Measurements from ENCODE around the gene PRR16. TPM values are rescaled to one million over a fixed set of nuclear protein-coding genes. Genes with fewer than 3 reads are reported as not detected.
"Not testable (repeated sequence)": the region's sequence is repeated elsewhere in the genome, so short reads cannot be mapped to it uniquely, and the experiment has no call there.

PRR16 gene
- total RNA-seq, 1 experiment from 2014 or later = 18.9 TPM

DNA sequence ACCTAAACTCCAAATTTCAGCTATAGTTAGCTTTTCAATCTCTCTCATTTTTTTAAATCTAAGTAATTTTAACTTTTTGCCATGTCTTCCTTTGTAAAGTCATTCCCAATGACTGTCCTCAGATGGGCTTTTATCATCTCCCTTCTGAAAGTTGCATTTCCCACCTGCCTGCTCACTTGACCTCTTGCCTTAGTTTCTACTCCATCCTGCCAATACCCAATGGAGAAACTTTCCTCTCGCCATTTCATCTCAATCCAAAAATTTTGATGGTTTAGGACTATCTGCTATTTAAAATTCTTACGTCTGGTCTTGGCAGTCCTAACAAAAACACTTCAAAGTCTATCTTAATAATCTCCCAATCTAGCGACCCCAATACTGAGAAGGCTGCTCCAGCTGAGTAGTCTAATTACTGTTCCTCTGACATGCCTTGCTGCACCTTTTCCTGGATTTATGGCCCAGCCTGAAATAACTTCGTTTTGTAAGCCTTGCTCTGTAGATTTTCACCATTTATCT, 231.3 kb downstream of the PRR16 start:
- Mint-ChIP-seq H3K27me3 (ENCODE audit: insufficient read depth, unreplicated experiment) (no peaks in the 10 kb centered on the region), H3K4me3 (ENCODE audit: unreplicated experiment) (no peak overlapping the region), H3K27ac (ENCODE audit: low read depth, unreplicated experiment) (no peak overlapping the region), H3K4me1 (ENCODE audit: insufficient read depth, unreplicated experiment) (peaks cover 15% of the 10 kb centered on the region), H3K36me3 (ENCODE audit: insufficient read depth, unreplicated experiment) (no peaks in the 10 kb centered on the region), H3K9me3 (ENCODE audit: unreplicated experiment) (peaks cover 7% of the 10 kb centered on the region)
- DNase-seq (ENCODE audit: unreplicated experiment) = no peak
- intact Hi-C loops (cut with micrococcal nuclease) = no loop called here
- ChIA-PET CTCF (no interaction called here), POLR2A (no interaction called here)
- TF ChIP-seq, protein P1, sequence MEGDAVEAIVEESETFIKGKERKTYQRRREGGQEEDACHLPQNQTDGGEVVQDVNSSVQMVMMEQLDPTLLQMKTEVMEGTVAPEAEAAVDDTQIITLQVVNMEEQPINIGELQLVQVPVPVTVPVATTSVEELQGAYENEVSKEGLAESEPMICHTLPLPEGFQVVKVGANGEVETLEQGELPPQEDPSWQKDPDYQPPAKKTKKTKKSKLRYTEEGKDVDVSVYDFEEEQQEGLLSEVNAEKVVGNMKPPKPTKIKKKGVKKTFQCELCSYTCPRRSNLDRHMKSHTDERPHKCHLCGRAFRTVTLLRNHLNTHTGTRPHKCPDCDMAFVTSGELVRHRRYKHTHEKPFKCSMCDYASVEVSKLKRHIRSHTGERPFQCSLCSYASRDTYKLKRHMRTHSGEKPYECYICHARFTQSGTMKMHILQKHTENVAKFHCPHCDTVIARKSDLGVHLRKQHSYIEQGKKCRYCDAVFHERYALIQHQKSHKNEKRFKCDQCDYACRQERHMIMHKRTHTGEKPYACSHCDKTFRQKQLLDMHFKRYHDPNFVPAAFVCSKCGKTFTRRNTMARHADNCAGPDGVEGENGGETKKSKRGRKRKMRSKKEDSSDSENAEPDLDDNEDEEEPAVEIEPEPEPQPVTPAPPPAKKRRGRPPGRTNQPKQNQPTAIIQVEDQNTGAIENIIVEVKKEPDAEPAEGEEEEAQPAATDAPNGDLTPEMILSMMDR (IDR thresholded peaks at IDR 0.05; ENCODE audit: unreplicated experiment) = no peak
- BruUV-seq (replicated peaks) = no TSS peak

DNA sequence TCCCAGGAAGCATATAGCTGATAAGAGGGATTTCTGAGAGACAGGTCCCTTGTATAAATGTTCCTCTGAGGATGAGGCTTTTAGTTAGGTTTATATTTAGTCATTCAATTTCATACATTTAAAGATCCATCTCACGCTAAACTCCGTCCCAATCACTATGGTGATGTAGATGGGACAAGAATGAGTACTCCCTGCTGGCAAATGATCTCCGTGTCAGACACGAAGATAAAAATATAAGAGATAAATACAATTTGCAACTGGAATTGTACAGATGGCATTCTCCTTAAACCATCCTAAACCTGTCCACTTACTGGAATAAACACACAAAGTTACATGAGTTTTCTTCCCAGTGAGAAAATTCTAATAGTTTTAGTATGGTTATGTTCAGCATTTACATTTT, 233.0 kb downstream of the PRR16 start:
- CTCF ChIA-PET = no interaction called here
- no TSS peak for BruUV-seq (replicated peaks)
- POLR2A ChIA-PET = interaction anchor here (0.6 kb wide), 1 partner anchor 1264 kb away, joined by 3 read pairs; no protein-coding TSS in a partner anchor
- H3K9me3 Mint-ChIP-seq (ENCODE audit: unreplicated experiment) = peaks cover 7% of the 10 kb centered on the region
- DNase-seq (ENCODE audit: unreplicated experiment) = no peak
- no peak overlapping the region for H3K4me3 Mint-ChIP-seq (ENCODE audit: unreplicated experiment)
- H3K4me1 Mint-ChIP-seq (ENCODE audit: insufficient read depth, unreplicated experiment) = peaks cover 15% of the 10 kb centered on the region
- TF ChIP-seq, protein P1 (IDR thresholded peaks at IDR 0.05; ENCODE audit: unreplicated experiment) = no peak
- H3K36me3 Mint-ChIP-seq (ENCODE audit: insufficient read depth, unreplicated experiment) = no peaks in the 10 kb centered on the region
- no peak overlapping the region for H3K27ac Mint-ChIP-seq (ENCODE audit: low read depth, unreplicated experiment)
- H3K27me3 Mint-ChIP-seq (ENCODE audit: insufficient read depth, unreplicated experiment) = no peaks in the 10 kb centered on the region
- intact Hi-C loops (cut with micrococcal nuclease) = no loop called here

- BruUV-seq (replicated peaks); H3K36me3 Mint-ChIP-seq (ENCODE audit: insufficient read depth, unreplicated experiment); CTCF ChIA-PET; DNase-seq (ENCODE audit: unreplicated experiment); H3K4me3 Mint-ChIP-seq (ENCODE audit: unreplicated experiment); H3K27me3 Mint-ChIP-seq (ENCODE audit: insufficient read depth, unreplicated experiment); POLR2A ChIA-PET; H3K27ac Mint-ChIP-seq (ENCODE audit: low read depth, unreplicated experiment); H3K9me3 Mint-ChIP-seq (ENCODE audit: unreplicated experiment); intact Hi-C loops (cut with micrococcal nuclease): not testable (repeated sequence)
- peaks cover 15% of the 10 kb centered on the region for H3K4me1 Mint-ChIP-seq (ENCODE audit: insufficient read depth, unreplicated experiment)
These were observed 233.7 kb downstream of the PRR16 start for GRCh38 chr5:120697670-120698327.

DNA sequence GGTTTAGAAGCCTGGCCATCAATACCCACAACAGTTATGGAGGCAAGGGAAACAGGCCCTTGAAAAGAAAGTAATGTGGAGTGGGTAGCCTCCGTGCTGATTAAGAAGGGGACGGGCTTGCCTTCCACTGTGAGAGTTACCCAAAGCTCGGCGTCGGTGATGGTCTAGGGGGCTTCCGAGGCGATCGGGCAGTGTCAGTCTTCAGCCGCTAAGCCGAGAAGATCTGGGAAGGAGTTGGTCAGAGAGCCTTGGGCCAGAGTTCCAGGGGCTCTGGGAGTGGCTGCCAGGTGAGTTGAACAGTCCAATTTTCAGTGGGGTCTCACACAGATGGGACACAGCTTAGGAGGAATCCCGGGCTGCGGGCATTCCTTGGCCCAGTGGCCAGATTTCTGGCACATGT, 236.6 kb downstream of the PRR16 start:
- H3K27ac Mint-ChIP-seq (ENCODE audit: low read depth, unreplicated experiment); H3K36me3 Mint-ChIP-seq (ENCODE audit: insufficient read depth, unreplicated experiment): not testable (repeated sequence)

GRCh38 chr5:120702817-120703538, 238.9 kb downstream of the PRR16 start:
- POLR2A ChIA-PET; intact Hi-C loops (cut with micrococcal nuclease); H3K4me3 Mint-ChIP-seq (ENCODE audit: unreplicated experiment); CTCF ChIA-PET; DNase-seq (ENCODE audit: unreplicated experiment); H3K36me3 Mint-ChIP-seq (ENCODE audit: insufficient read depth, unreplicated experiment); H3K27ac Mint-ChIP-seq (ENCODE audit: low read depth, unreplicated experiment); H3K27me3 Mint-ChIP-seq (ENCODE audit: insufficient read depth, unreplicated experiment); BruUV-seq (replicated peaks); H3K4me1 Mint-ChIP-seq (ENCODE audit: insufficient read depth, unreplicated experiment); H3K9me3 Mint-ChIP-seq (ENCODE audit: unreplicated experiment): not testable (repeated sequence)

More for the DNA sequence above, 236.6 kb downstream of the PRR16 start:
- H3K4me3 Mint-ChIP-seq (ENCODE audit: unreplicated experiment); H3K27me3 Mint-ChIP-seq (ENCODE audit: insufficient read depth, unreplicated experiment); CTCF ChIA-PET; BruUV-seq (replicated peaks); DNase-seq (ENCODE audit: unreplicated experiment); intact Hi-C loops (cut with micrococcal nuclease); POLR2A ChIA-PET; H3K9me3 Mint-ChIP-seq (ENCODE audit: unreplicated experiment): not testable (repeated sequence)
- H3K4me1 Mint-ChIP-seq (ENCODE audit: insufficient read depth, unreplicated experiment) = peaks cover 15% of the 10 kb centered on the region

Data from MCF 10A (cell line).